MCF 10A (cell line): Measurements from ENCODE around the gene MYF5. TPM values are rescaled to one million over a fixed set of nuclear protein-coding genes. Genes with fewer than 3 reads are reported as not detected.

Experiments used
- BruUV-seq: library from RNA; stranded (reverse); fragments of 400-500 nt; replicated peaks from 2 replicates; lab custom pipeline; 2021; lab: Mats Ljungman, UMichigan
- CTCF ChIA-PET: fragments of 300-600 bp; sonication (Branson Sonifier 250); formaldehyde crosslinking; extraction: SDS; loops from one replicate; lab custom pipeline; 2021; ENCODE audit warnings: antibody characterized with exemption, inconsistent platforms; lab: Yijun Ruan, JAX
- POLR2A ChIA-PET: fragments of 300-600, 350-650 bp; sonication (Branson Sonifier 250); formaldehyde crosslinking; extraction: SDS; loops from one replicate; lab custom pipeline; 2020; ENCODE audit warnings: antibody characterized with exemption, inconsistent platforms; lab: Yijun Ruan, JAX
- DNase-seq: peaks from one replicate; pipeline ENCODE4 v3.0.0-alpha.2; 2018; ENCODE audit not compliant: unreplicated experiment
- H3K27ac Mint-ChIP-seq: one replicate; pipeline ENCODE4 v1.8.0; 2022; ENCODE audit warnings: mild to moderate bottlenecking, low read depth, mixed read lengths; ENCODE audit not compliant: unreplicated experiment
- H3K27me3 Mint-ChIP-seq: one replicate; pipeline ENCODE4 v1.8.0; 2022; ENCODE audit warnings: mixed read lengths; ENCODE audit not compliant: insufficient read depth, unreplicated experiment
- H3K36me3 Mint-ChIP-seq: one replicate; pipeline ENCODE4 v1.8.0; 2022; ENCODE audit warnings: mild to moderate bottlenecking, moderate library complexity, mixed read lengths; ENCODE audit not compliant: insufficient read depth, unreplicated experiment
- H3K4me1 Mint-ChIP-seq: one replicate; pipeline ENCODE4 v1.8.0; 2022; ENCODE audit warnings: mixed read lengths; ENCODE audit not compliant: insufficient read depth, unreplicated experiment
- H3K4me3 Mint-ChIP-seq: one replicate; pipeline ENCODE4 v1.8.0; 2022; ENCODE audit warnings: mild to moderate bottlenecking, moderate library complexity, mixed read lengths; ENCODE audit not compliant: unreplicated experiment
- H3K9me3 Mint-ChIP-seq: one replicate; pipeline ENCODE4 v1.8.0; 2022; ENCODE audit warnings: mixed read lengths; ENCODE audit not compliant: unreplicated experiment
- intact Hi-C: fragments of 100-400 bp; cut with micrococcal nuclease; formaldehyde crosslinking; loops from 2 replicates; pipeline ENCODE4 v1.14.1; 2022
- total RNA-seq: library from RNA; stranded (reverse); gene quantifications from 2 replicates; pipeline ENCODE4 v1.2.3, GENCODE V29; 2022
- TF ChIP-seq, protein P1 (sequence below): fragments of 200-600 bp; IDR thresholded peaks from one replicate; pipeline ENCODE4 v1.8.0; 2022; ENCODE audit warnings: antibody characterized with exemption, mild to moderate bottlenecking; ENCODE audit not compliant: unreplicated experiment

The MYF5 gene
- total RNA-seq, 1 experiment from 2014 or later = not detected

DNA sequence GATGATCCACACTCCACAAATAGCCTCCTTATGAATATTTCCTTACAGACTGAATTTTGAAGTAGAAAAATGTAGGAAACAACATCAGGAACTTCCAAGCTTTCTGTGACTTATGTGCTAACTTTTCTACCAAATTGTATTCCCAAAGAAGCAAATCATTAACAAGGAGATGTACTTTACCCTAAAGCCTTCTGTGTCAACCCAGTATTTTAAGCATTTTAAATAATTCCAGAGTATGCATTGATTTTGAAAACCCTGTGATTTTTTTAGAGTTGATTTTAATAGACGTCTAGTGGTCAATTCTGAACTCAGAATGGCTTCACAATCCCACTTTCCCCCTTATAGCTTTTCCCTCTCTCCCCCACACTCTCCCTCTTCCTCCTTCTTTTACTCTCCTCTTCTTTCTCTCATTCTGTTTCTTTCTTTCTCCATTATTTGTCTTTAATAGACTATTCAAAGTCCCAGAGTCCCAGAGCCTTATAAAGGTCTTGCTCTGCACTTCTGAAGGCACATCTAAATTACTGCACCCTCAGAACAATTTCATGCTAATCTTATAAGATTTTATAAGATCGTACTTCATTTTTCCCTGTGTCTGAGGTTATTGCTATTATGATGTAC lies 19.3 kb upstream of the MYF5 start:
- TF ChIP-seq, protein P1, sequence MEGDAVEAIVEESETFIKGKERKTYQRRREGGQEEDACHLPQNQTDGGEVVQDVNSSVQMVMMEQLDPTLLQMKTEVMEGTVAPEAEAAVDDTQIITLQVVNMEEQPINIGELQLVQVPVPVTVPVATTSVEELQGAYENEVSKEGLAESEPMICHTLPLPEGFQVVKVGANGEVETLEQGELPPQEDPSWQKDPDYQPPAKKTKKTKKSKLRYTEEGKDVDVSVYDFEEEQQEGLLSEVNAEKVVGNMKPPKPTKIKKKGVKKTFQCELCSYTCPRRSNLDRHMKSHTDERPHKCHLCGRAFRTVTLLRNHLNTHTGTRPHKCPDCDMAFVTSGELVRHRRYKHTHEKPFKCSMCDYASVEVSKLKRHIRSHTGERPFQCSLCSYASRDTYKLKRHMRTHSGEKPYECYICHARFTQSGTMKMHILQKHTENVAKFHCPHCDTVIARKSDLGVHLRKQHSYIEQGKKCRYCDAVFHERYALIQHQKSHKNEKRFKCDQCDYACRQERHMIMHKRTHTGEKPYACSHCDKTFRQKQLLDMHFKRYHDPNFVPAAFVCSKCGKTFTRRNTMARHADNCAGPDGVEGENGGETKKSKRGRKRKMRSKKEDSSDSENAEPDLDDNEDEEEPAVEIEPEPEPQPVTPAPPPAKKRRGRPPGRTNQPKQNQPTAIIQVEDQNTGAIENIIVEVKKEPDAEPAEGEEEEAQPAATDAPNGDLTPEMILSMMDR = no peak
- Mint-ChIP-seq H3K27ac (no peak overlapping the region), H3K36me3 (no peaks in the 10 kb centered on the region), H3K27me3 (peaks cover 26% of the 10 kb centered on the region), H3K4me3 (no peak overlapping the region), H3K9me3 (no peaks in the 10 kb centered on the region), H3K4me1 (no peaks in the 10 kb centered on the region)
- no peak for DNase-seq
- intact Hi-C loops = no loop called here
- CTCF ChIA-PET = interaction anchor here (1.6 kb wide), 1 partner anchor 11 kb away, joined by 3 read pairs; no protein-coding TSS in a partner anchor
- POLR2A ChIA-PET = no interaction called here
- BruUV-seq = no TSS peak

DNA sequence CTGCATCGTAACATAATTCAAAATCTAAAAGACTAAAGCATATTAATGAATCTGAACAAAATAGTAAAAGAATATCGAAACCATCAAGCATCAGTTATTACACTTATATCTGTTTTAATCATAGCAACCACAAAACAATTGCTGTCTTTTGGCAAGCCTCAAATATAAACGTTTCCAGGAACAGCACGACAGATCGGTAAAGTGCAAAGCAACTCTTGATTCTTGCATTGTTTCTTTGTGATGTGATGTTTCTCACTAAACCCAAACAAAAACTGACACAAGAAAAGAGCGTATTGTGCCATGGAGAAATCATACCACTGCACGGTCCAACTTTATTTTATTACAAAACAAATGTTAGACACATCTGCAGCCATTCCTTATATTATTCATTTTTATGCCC lies 18.5 kb upstream of the MYF5 start:
- intact Hi-C loops = no loop called here
- Mint-ChIP-seq H3K27ac (no peak overlapping the region), H3K9me3 (no peaks in the 10 kb centered on the region), H3K4me1 (peaks cover 9% of the 10 kb centered on the region), H3K36me3 (no peaks in the 10 kb centered on the region), H3K4me3 (no peak overlapping the region), H3K27me3 (peaks cover 26% of the 10 kb centered on the region)
- POLR2A ChIA-PET = no interaction called here
- no peak for DNase-seq
- no TSS peak for BruUV-seq
- CTCF ChIA-PET = no interaction called here
- TF ChIP-seq, protein P1 = no peak

DNA sequence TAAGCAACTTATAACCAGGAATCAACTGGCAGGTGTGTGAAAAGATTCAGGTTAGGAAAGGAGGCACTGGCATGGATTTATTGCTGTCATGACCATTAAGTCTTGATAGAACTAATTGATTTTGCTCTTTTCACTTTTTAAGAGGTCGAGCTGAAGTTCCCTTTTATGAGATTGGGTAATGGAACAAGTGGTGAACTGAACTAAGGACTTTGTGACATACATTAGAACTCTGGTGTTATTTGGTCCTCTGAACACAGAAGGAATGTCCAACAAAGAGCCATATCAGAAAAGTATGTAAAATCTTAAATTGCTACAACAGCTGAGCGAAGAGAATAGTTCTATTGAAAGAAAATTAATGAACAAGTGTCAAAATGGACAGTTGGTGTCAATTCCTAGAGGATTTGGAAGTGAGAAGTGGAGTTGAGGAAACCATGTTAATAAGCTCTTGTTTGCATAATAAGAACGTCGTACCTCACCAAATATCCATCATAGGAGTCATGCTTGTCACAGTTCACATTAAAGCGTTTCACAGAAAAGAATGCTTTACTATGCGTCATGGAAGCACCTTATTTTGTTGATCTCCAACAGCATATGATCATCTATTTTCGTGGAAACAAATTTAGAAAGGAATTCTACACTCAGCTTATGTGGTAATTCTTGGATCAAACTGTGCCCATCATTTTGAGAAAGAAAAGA lies 17.7 kb upstream of the MYF5 start:
- ChIA-PET POLR2A (no interaction called here), CTCF (no interaction called here)
- TF ChIP-seq, protein P1 = no peak

DNA sequence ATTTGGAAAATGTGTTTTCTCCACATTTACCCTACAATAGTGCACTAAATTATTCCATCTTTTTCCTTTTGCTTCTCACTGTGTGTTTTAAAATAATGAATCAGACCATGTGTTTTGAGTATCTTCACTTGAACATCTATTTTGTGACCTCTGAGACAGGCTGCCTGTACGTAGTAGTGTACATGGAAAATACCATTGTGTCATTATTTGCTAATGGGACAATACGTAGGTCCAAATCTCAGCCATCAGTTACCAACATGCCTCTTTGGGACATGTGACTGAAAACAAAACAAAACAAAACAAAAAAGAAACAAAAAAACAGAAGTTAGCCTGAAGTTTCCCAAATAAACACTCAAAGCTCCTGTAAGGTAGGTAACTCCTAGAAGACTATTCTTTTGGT lies 16.4 kb upstream of the MYF5 start:
- H3K36me3 Mint-ChIP-seq = no peaks in the 10 kb centered on the region
- DNase-seq = no peak
- peaks cover 11% of the 10 kb centered on the region for H3K4me1 Mint-ChIP-seq
- ChIA-PET CTCF (no interaction called here), POLR2A (no interaction called here)
- TF ChIP-seq, protein P1 = no peak
- no TSS peak for BruUV-seq
- H3K27ac Mint-ChIP-seq = no peak overlapping the region
- H3K27me3 Mint-ChIP-seq = peaks cover 26% of the 10 kb centered on the region
- no peak overlapping the region for H3K4me3 Mint-ChIP-seq
- no peaks in the 10 kb centered on the region for H3K9me3 Mint-ChIP-seq
- intact Hi-C loops = no loop called here

More for the DNA sequence above, 17.7 kb upstream of the MYF5 start:
- Mint-ChIP-seq H3K27me3 (peaks cover 26% of the 10 kb centered on the region), H3K9me3 (no peaks in the 10 kb centered on the region), H3K4me3 (no peak overlapping the region), H3K4me1 (peaks cover 11% of the 10 kb centered on the region), H3K36me3 (no peaks in the 10 kb centered on the region), H3K27ac (no peak overlapping the region)
- no peak for DNase-seq
- no TSS peak for BruUV-seq
- intact Hi-C loops = no loop called here
